GM21737 (cell line): Measurements from ENCODE around the gene AGAP9.
"Not testable (repeated sequence)": the region's sequence is repeated elsewhere in the genome, so short reads cannot be mapped to it uniquely, and the experiment has no call there.

Source experiments
- ATAC-seq: cut with Tn5 transposase; IDR thresholded peaks from one replicate; pipeline ENCODE4 v1.9.1; 2021; ENCODE audit warnings: mild to moderate bottlenecking, moderate library complexity; ENCODE audit not compliant: unreplicated experiment

AGAP9 gene

GRCh38 chr10:47523475-47523874 lies at the start of gene AGAP9:
AGAP9 (minus strand) TSS chr10:47523638; CDS start chr10:47523526, 112 bp downstream.
- ATAC-seq = not testable (repeated sequence)

- not testable (repeated sequence) for ATAC-seq
Measured at GRCh38 chr10:47571138-47571912, 47.9 kb upstream of the AGAP9 start.

- ATAC-seq = not testable (repeated sequence)
Measured at GRCh38 chr10:47566757-47567156, 43.3 kb upstream of the AGAP9 start.

- ATAC-seq = not testable (repeated sequence)
Measured at GRCh38 chr10:47566108-47566699, 42.8 kb upstream of the AGAP9 start.

- ATAC-seq = not testable (repeated sequence)
Measured at GRCh38 chr10:47565517-47565920, 42.1 kb upstream of the AGAP9 start.

GRCh38 chr10:47564953-47565352 lies 41.5 kb upstream of the AGAP9 start:
- not testable (repeated sequence) for ATAC-seq

GRCh38 chr10:47564318-47564717 lies 40.9 kb upstream of the AGAP9 start:
- ATAC-seq = not testable (repeated sequence)

- ATAC-seq = not testable (repeated sequence)
Measured at GRCh38 chr10:47560452-47560851, 37.0 kb upstream of the AGAP9 start.

GRCh38 chr10:47559718-47560308 lies 36.4 kb upstream of the AGAP9 start:
- not testable (repeated sequence) for ATAC-seq

- not testable (repeated sequence) for ATAC-seq
Measured at GRCh38 chr10:47558109-47558508, 34.7 kb upstream of the AGAP9 start.

GRCh38 chr10:47557616-47558015 lies 34.2 kb upstream of the AGAP9 start:
- peak; percentile 32 for ATAC-seq

- ATAC-seq = not testable (repeated sequence)
Measured at GRCh38 chr10:47555334-47555733, 31.9 kb upstream of the AGAP9 start.

GRCh38 chr10:47554552-47554951 lies 31.1 kb upstream of the AGAP9 start:
- ATAC-seq = not testable (repeated sequence)

- ATAC-seq = peak; percentile 22
Measured at GRCh38 chr10:47553860-47554247, 30.4 kb upstream of the AGAP9 start.

- ATAC-seq = peak; percentile 82
Measured at GRCh38 chr10:47553214-47553859, 29.9 kb upstream of the AGAP9 start.

- peak; percentile 46 for ATAC-seq
Measured at GRCh38 chr10:47552719-47553118, 29.3 kb upstream of the AGAP9 start.

GRCh38 chr10:47547286-47547685 lies 23.8 kb upstream of the AGAP9 start:
- not testable (repeated sequence) for ATAC-seq

GRCh38 chr10:47536430-47536829 lies 13.0 kb upstream of the AGAP9 start:
- ATAC-seq = not testable (repeated sequence)

- not testable (repeated sequence) for ATAC-seq
Measured at GRCh38 chr10:47502313-47502712, 21.1 kb downstream of the AGAP9 start.

- not testable (repeated sequence) for ATAC-seq
Measured at GRCh38 chr10:47494226-47494625, 29.2 kb downstream of the AGAP9 start.

GRCh38 chr10:47491600-47491999 lies 31.8 kb downstream of the AGAP9 start, which contains the start of gene FAM25G:
FAM25G (minus strand) TSS chr10:47491700; CDS start chr10:47491674, 26 bp downstream.
- ATAC-seq = not testable (repeated sequence)
